KBM-7 (cell line): ENCODE measurements around the gene KATNAL1.

Experiments used
- DNase-seq: peaks from one replicate; pipeline ENCODE4 v3.0.0-alpha.2; 2015
- in situ Hi-C: fragments of 300-500 bp; cut with MboI; formaldehyde crosslinking; loops from 2 replicates; pipeline ENCODE4 v1.14.3; 2020; ENCODE audit warnings: low sequenced_read_pairs, low pct_unique_long_range_greater_than_20kb, mixed read lengths

Gene KATNAL1

DNA sequence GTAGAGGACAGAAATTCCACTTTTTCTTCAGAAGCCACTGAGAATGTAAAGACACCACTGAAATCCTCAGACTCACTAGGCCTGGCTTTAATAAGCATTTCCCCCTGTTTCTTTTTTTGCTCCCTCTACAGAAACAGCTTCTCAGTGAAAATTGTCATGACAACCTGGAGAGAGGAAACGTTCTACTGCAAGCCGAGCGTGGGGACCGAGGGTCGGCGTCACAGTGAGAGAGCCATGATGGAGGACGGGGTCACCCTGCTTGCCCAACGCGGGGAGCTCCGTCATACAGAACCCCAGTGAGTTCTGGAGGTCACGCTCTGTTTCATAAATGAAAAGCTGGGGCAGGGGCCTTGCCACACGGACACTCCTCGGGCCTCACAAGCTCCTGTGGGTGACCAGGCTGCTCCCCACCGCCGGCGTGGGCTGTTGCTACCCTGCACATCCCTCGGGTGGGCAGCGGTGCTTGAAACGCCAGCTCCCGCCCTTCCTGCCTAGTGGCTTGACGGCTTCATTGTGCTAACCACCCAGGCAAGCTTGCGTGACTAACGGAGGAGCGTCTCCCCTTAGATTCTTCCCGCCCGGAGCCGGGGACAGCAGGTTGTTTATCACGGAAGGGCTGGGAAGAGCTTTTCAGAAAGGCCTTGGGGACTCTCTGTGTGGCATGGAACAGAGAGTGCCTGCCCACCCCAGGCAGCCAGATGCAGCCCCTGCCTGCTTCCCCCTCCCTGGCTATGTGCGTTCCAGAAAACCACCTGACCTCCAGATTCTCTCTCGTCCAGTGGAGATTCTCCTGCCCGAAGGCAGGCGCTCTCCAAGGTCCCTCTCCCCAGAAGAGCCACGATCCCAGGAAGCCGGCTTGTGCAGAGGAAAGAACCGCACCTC, 153.6 kb downstream of the KATNAL1 start:
- no peak for DNase-seq
- in situ Hi-C loops: no loop called here
